ENCODE results near the gene KLK4.

- TF ChIP-seq SMAD3 (CRISPR knock-in tag; IDR thresholded peaks at IDR 0.05; ENCODE audit: borderline replicate concordance) (no peak), ZNF423 (CRISPR knock-in tag; IDR thresholded peaks at IDR 0.05) (no peak), HMGA2 (CRISPR knock-in tag; IDR thresholded peaks at IDR 0.05) (no peak), FOXJ3 (CRISPR knock-in tag; IDR thresholded peaks at IDR 0.05; ENCODE audit: borderline replicate concordance) (no peak), SP1 (CRISPR knock-in tag; conservative IDR thresholded peaks at IDR 0.05) (no peak), NFYB (CRISPR knock-in tag; conservative IDR thresholded peaks at IDR 0.05; ENCODE audit: low read depth) (no peak), IRF2 (CRISPR knock-in tag; IDR thresholded peaks at IDR 0.05; ENCODE audit: borderline replicate concordance, low read depth) (no peak)
- TF ChIP-seq, protein P1, sequence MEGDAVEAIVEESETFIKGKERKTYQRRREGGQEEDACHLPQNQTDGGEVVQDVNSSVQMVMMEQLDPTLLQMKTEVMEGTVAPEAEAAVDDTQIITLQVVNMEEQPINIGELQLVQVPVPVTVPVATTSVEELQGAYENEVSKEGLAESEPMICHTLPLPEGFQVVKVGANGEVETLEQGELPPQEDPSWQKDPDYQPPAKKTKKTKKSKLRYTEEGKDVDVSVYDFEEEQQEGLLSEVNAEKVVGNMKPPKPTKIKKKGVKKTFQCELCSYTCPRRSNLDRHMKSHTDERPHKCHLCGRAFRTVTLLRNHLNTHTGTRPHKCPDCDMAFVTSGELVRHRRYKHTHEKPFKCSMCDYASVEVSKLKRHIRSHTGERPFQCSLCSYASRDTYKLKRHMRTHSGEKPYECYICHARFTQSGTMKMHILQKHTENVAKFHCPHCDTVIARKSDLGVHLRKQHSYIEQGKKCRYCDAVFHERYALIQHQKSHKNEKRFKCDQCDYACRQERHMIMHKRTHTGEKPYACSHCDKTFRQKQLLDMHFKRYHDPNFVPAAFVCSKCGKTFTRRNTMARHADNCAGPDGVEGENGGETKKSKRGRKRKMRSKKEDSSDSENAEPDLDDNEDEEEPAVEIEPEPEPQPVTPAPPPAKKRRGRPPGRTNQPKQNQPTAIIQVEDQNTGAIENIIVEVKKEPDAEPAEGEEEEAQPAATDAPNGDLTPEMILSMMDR (IDR thresholded peaks at IDR 0.05): no peak
Observed at GRCh38 chr19:50925734-50926133, 14.5 kb upstream of the KLK4 start.

Data from WTC11 (cell line).